ENCODE measurements around the gene LRRC4C.

DNA sequence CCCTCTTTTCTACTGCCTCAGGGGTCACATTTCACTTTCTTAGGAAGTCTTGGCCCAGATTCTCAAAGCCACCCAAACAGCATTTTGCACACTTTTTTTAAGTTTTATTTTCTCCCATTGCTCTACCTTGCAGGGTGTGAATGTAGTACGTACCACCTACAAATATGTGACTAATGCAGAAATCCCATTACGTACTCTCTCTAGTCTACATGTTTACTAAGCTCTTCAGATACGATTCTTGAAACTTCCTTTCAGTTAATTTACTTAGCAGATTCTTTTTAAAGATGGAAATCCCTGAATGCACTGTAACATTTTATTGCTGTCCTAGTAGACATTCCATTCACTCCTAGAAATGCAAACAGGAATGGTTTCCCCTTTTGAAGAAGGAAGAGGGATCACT, 61.3 kb downstream of the LRRC4C start:
- TF ChIP-seq, protein P1, sequence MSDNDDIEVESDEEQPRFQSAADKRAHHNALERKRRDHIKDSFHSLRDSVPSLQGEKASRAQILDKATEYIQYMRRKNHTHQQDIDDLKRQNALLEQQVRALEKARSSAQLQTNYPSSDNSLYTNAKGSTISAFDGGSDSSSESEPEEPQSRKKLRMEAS (IDR thresholded peaks at IDR 0.05; ENCODE audit: low read depth): no peak
- TF ChIP-seq, protein P2, sequence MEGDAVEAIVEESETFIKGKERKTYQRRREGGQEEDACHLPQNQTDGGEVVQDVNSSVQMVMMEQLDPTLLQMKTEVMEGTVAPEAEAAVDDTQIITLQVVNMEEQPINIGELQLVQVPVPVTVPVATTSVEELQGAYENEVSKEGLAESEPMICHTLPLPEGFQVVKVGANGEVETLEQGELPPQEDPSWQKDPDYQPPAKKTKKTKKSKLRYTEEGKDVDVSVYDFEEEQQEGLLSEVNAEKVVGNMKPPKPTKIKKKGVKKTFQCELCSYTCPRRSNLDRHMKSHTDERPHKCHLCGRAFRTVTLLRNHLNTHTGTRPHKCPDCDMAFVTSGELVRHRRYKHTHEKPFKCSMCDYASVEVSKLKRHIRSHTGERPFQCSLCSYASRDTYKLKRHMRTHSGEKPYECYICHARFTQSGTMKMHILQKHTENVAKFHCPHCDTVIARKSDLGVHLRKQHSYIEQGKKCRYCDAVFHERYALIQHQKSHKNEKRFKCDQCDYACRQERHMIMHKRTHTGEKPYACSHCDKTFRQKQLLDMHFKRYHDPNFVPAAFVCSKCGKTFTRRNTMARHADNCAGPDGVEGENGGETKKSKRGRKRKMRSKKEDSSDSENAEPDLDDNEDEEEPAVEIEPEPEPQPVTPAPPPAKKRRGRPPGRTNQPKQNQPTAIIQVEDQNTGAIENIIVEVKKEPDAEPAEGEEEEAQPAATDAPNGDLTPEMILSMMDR (IDR thresholded peaks at IDR 0.05): no peak
- no peak for TF ChIP-seq MXI1 (IDR thresholded peaks at IDR 0.05; ENCODE audit: low read depth, low read length)
- no peak for TF ChIP-seq RAD21 (IDR thresholded peaks at IDR 0.05; ENCODE audit: low read length)
- no peak for TF ChIP-seq SIN3A (IDR thresholded peaks at IDR 0.05; ENCODE audit: borderline replicate concordance, low read depth, low read length)

Data from SK-N-SH (cell line).